ENCODE results near the gene PSMG4. TPM values are rescaled to one million over a fixed set of nuclear protein-coding genes. Genes with fewer than 3 reads are reported as not detected.

PSMG4 gene
- total RNA-seq, 4 donors from 2014 or later: 10.1 to 22.7 (median 16.7) TPM

- no peak for DNase-seq
- TF ChIP-seq POLR2AphosphoS5 (IDR thresholded peaks at IDR 0.05) (no peak), EP300 (IDR thresholded peaks at IDR 0.05; ENCODE audit: low read depth) (no peak), POLR2A (IDR thresholded peaks at IDR 0.05) (no peak)
- TF ChIP-seq, protein P1, sequence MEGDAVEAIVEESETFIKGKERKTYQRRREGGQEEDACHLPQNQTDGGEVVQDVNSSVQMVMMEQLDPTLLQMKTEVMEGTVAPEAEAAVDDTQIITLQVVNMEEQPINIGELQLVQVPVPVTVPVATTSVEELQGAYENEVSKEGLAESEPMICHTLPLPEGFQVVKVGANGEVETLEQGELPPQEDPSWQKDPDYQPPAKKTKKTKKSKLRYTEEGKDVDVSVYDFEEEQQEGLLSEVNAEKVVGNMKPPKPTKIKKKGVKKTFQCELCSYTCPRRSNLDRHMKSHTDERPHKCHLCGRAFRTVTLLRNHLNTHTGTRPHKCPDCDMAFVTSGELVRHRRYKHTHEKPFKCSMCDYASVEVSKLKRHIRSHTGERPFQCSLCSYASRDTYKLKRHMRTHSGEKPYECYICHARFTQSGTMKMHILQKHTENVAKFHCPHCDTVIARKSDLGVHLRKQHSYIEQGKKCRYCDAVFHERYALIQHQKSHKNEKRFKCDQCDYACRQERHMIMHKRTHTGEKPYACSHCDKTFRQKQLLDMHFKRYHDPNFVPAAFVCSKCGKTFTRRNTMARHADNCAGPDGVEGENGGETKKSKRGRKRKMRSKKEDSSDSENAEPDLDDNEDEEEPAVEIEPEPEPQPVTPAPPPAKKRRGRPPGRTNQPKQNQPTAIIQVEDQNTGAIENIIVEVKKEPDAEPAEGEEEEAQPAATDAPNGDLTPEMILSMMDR (IDR thresholded peaks at IDR 0.05): no peak
- 64 to 100% methylated on average over 2 to 8 of the region's 8 CpGs for WGBS, 2 donors (ENCODE audit: low coverage in 1 of 2)
- peaks cover 0 to 3% (median 0%) of the 10 kb centered on the region in 4 donors for H3K36me3 ChIP-seq
- peaks cover 15 to 26% (median 23%) of the 10 kb centered on the region in 4 donors for H3K4me1 ChIP-seq
- H3K4me3 ChIP-seq: no peak overlapping the region
- H3K27ac ChIP-seq: no peak overlapping the region
- H3K9me3 ChIP-seq: no peaks in the 10 kb centered on the region
- H3K27me3 ChIP-seq: no peaks in the 10 kb centered on the region
- in situ Hi-C loops (cut with MboI; ENCODE audit: low pct_ligation_motif_present in 1 of 4, low pct_unique_long_range_greater_than_20kb in 1 of 4, low sequenced_read_pairs in 3 of 4) (no loop called here), intact Hi-C loops (cut with DNase I; ENCODE audit: low total_unique reads) (no loop called here)
Observed at GRCh38 chr6:3261921-3262320, 3.2 kb downstream of the PSMG4 start.

- Histone ChIP-seq H3K4me3 (no peak overlapping the region), H3K4me1 (peaks cover 15 to 30% (median 22%) of the 10 kb centered on the region in 4 donors), H3K9me3 (no peaks in the 10 kb centered on the region), H3K36me3 (peaks cover 0 to 3% (median 0%) of the 10 kb centered on the region in 4 donors), H3K27me3 (no peaks in the 10 kb centered on the region), H3K27ac (no peak overlapping the region)
- in situ Hi-C loops (cut with MboI; ENCODE audit: low pct_ligation_motif_present in 1 of 4, low pct_unique_long_range_greater_than_20kb in 1 of 4, low sequenced_read_pairs in 3 of 4): no loop called here
- 50 to 81% methylated on average over 1 to 6 of the region's 6 CpGs for WGBS, 2 donors (ENCODE audit: low coverage in 1 of 2)
- intact Hi-C loops (cut with DNase I; ENCODE audit: low total_unique reads): no loop called here
- TF ChIP-seq POLR2AphosphoS5 (IDR thresholded peaks at IDR 0.05) (no peak), POLR2A (IDR thresholded peaks at IDR 0.05) (no peak), EP300 (IDR thresholded peaks at IDR 0.05; ENCODE audit: low read depth) (no peak)
- TF ChIP-seq, protein P1 (IDR thresholded peaks at IDR 0.05): no peak
- no peak for DNase-seq
Observed at GRCh38 chr6:3263096-3263495, 4.3 kb downstream of the PSMG4 start.

DNA sequence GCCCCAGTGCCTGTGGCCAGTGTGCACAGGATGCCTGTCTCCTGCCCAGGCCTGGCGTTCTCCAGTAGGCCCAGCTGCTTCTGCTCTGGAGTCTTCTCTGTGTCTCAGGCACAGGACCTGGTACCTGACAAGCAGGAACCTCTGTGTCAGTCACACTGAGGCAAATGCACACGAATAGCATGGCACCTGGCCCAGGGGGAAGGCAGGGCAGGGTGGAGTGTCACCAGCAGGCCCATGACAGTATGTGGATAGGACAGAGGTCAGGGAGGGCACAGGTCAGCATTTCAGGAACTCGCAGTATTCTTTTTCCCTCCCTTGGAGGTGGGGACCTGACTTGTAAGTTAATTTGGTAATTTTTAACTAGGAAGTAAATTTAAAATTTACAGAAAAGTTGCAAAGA lies 5.6 kb downstream of the PSMG4 start:
- peaks cover 15 to 26% (median 18%) of the 10 kb centered on the region in 4 donors for H3K4me1 ChIP-seq
- no peaks in the 10 kb centered on the region for H3K27me3 ChIP-seq
- peaks cover 0 to 3% (median 0%) of the 10 kb centered on the region in 4 donors for H3K36me3 ChIP-seq
- no peak overlapping the region for H3K4me3 ChIP-seq
- H3K9me3 ChIP-seq: no peaks in the 10 kb centered on the region
- WGBS, 2 donors (ENCODE audit: low coverage in 1 of 2): 71 to 79% methylated on average over 2 to 3 of the region's 3 CpGs
- intact Hi-C loops (cut with DNase I; ENCODE audit: low total_unique reads) (no loop called here), in situ Hi-C loops (cut with MboI; ENCODE audit: low pct_ligation_motif_present in 1 of 4, low pct_unique_long_range_greater_than_20kb in 1 of 4, low sequenced_read_pairs in 3 of 4) (no loop called here)
- no peak for DNase-seq
- H3K27ac ChIP-seq: no peak overlapping the region
- TF ChIP-seq POLR2AphosphoS5 (IDR thresholded peaks at IDR 0.05) (no peak), POLR2A (IDR thresholded peaks at IDR 0.05) (no peak)

DNA sequence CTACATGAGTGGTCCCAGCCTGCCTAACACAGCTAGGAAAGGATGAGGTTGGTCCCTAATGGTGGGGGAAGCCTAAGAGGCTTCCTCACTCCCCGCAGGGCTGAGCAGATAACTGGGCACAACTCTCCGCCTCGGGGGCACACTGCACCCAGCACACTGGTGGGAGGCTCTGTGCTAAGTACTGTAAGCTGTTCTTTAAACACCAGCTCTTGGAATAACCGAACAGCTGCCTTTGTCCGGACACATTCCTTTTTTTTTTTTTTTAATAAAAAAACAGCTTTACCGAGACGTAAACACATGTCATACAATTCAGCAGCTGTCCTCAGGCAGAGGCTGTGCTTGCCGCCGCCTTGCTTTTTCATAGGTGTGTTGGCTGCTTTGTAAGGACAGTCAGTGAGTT lies 6.9 kb downstream of the PSMG4 start:
- Histone ChIP-seq H3K27me3 (no peaks in the 10 kb centered on the region), H3K4me1 (peaks cover 6 to 17% (median 9%) of the 10 kb centered on the region in 4 donors), H3K4me3 (no peak overlapping the region), H3K9me3 (no peaks in the 10 kb centered on the region), H3K36me3 (peaks cover 0 to 3% (median 0%) of the 10 kb centered on the region in 4 donors), H3K27ac (no peak overlapping the region)
- no peak for TF ChIP-seq POLR2AphosphoS5 (IDR thresholded peaks at IDR 0.05)
- TF ChIP-seq POLR2A (IDR thresholded peaks at IDR 0.05): no peak
- intact Hi-C loops (cut with DNase I; ENCODE audit: low total_unique reads) (no loop called here), in situ Hi-C loops (cut with MboI; ENCODE audit: low pct_ligation_motif_present in 1 of 4, low pct_unique_long_range_greater_than_20kb in 1 of 4, low sequenced_read_pairs in 3 of 4) (no loop called here)
- no peak for DNase-seq
- 63 to 68% methylated on average over 4 to 9 of the region's 9 CpGs for WGBS, 2 donors (ENCODE audit: low coverage in 1 of 2)

DNA sequence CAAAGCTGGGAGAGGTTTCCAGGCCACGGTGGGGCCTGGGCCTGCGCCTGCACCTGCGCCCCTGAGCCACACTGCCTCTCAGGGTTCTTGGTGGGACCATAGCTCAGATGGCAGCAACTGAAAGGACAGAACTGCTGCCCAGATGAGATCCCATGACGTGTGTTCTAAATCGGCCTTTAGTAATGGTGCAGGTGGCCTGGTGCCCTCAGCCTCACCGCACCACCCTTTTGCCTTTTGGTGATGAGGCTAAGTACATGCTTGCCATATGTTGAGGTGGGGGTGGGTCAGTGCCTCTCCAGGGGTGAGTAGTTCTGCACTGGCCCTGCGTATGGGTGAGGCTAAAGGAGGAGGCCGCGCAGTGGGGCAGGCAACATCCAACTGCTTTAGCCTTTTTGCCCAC lies 7.4 kb downstream of the PSMG4 start:
- peaks cover under 1 to 12% (median 6%) of the 10 kb centered on the region in 4 donors for H3K4me1 ChIP-seq
- H3K4me3 ChIP-seq: no peak overlapping the region
- H3K36me3 ChIP-seq: peaks cover 0 to 3% (median 0%) of the 10 kb centered on the region in 4 donors
- intact Hi-C loops (cut with DNase I; ENCODE audit: low total_unique reads) (no loop called here), in situ Hi-C loops (cut with MboI; ENCODE audit: low pct_ligation_motif_present in 1 of 4, low pct_unique_long_range_greater_than_20kb in 1 of 4, low sequenced_read_pairs in 3 of 4) (no loop called here)
- H3K27ac ChIP-seq: no peak overlapping the region
- no peak for DNase-seq
- WGBS, 2 donors (ENCODE audit: low coverage in 1 of 2): 50% methylated on average over 9 of the region's 9 CpGs; no CpG with 5 or more reads in 1 of the 2 donors
- no peaks in the 10 kb centered on the region for H3K9me3 ChIP-seq
- TF ChIP-seq POLR2AphosphoS5 (IDR thresholded peaks at IDR 0.05) (no peak), EP300 (IDR thresholded peaks at IDR 0.05; ENCODE audit: low read depth) (no peak), POLR2A (IDR thresholded peaks at IDR 0.05) (no peak)
- TF ChIP-seq, protein P1 (IDR thresholded peaks at IDR 0.05): no peak
- no peaks in the 10 kb centered on the region for H3K27me3 ChIP-seq

Data from transverse colon (tissue), 4 donors.